NCI-H526 (cell line): ENCODE data around the gene CETP.
"Not testable (repeated sequence)": the region's sequence is repeated elsewhere in the genome, so short reads cannot be mapped to it uniquely, and the experiment has no call there.

Experiments
- DNase-seq, 2 experiments: peaks; one replicate each; lab custom pipeline; 2025; lab: John Stamatoyannopoulos, UW

Gene CETP

GRCh38 chr16:56960681-56961281 is 969 bp upstream of the CETP start:
- DNase-seq, result no peak

GRCh38 chr16:56961386-56961785 is 364 bp upstream of the CETP start:
- DNase-seq, result no peak

- DNase-seq, result peak; percentile 34 to 86
Measured at GRCh38 chr16:56964243-56965148, 2.7 kb downstream of the CETP start.

DNA sequence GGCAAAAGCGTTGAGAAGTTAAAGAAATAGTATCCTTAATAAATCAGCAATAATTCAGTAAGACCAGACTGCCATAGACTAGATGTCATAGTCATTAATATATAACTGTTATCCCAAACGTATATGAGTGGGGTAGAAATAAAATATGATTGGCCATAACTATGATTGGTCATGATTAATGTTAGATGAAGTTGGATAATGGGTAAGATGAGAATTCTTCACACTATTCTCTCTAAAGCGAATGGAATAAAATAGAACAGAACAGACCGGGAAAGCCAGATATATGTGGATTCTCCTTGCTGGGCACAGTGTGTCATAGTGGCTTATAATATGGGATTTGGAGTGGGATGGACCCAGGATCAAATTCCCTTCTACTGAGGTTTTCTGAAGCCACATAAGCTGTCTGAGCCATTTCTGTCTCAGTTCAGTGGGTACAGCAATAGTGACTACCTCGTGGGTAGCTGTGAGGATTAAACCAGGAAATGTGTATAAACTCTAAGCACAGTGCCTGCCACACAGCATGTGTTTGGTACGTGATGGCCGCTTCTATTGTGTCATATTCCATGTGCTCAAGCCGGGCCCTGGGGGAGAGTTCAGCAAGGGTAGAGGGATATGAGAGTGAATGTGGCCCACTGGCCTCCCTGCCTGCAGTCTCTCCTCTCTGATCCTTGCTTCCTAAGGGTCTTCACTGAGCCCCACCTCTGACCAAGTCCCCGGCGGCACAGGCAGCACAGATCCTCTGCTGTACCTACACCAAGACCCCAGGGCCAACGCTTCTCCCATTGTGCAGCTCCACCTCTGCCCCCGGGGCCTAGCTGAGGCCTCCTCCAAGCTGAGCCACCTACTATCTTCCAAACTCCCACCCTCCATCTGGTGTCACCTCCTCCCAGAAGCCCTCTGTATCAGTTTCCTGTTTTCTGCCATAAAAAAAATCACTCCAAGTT is 3.7 kb downstream of the CETP start:
- DNase-seq, result no peak

DNA sequence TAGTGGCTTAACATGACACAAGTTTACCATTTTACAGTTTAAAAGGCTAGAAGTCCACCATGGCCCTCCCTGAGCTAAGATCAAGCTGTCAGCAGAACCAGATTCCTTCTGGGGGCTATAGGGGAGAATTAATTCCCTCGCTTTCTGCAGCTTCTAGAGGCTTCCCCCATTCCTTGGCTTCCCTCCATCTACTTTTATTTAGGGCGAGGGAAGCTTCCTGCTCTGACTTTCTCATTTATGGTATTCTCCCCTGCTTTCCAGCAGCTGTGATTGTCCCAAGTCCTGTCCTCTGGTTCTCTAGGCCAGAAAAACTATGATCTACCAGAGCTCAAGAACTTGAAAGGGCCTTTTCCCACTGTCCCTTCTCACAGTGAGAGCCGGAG is 4.3 kb downstream of the CETP start:
- no peak for DNase-seq

DNA sequence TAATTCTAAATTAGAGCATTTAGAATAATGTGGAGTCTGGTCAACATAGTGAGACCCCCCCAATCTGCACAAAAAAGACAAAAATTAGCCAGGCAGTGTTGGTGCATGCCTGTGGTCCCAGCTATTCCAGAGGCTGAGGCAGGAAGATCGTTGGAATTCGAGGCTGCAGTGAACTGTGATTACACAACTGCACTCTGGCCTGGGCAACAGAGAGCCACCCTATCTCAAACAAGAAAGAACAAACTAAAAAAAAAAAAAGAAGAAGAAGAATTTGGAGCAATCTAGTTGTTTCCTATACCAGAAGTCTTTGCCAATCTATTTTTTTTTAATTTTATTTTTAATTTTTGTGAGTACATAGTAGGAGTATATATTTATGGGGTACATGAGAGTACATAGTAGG is 6.0 kb downstream of the CETP start:
- no peak for DNase-seq

DNA sequence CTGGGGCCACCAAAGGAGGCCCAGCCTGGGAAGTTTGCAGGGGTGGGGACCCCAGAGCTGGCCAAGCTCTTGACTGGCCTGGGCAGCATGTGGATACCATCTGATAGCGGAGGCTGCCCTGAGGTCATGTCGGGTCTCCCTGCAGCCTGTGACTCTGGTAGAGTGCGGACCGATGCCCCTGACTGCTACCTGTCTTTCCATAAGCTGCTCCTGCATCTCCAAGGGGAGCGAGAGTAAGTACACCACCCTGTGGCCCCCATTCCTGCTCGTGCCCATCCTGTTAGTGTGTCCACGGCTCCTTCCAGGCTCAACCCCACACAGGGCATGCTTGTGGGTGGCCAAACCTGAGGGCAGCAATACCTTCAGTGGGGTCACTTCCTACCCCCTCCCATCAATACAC is 8.0 kb downstream of the CETP start:
- no peak for DNase-seq

DNA sequence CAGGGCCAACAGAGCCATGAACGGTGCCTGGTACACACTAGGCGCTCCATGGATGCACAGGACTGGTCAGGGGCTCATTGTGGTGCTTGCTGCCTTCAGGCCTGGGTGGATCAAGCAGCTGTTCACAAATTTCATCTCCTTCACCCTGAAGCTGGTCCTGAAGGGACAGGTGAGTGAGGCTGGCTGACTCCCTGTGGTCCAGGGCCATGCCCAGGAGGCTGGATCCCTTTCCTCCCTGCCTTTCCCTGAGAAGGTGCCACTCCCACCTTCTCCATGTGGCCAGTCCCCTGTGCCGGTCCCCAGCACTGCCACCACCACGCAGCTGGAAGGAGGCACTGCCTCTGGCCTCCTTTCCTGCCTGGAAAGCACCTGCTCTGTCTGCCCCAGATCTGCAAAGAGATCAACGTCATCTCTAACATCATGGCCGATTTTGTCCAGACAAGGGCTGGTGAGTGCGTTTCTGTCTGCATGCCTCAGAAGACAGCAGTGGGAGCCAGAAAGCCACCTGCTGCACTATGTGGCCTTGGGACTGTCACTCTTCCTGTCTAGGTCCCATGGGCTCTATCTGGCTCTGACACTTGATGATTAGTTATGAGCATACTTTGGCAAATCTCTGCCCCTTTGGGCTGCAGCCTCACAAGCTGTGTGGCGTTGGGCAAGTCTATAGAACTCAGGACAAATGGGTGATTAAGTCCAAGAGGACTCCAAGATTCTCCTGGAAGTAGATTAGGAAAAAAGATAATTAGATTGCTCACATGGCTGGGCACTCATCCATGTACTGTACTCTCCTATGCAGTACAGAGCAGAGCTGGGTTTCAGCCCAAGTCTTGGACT is 9.4 kb downstream of the CETP start:
- DNase-seq, result no peak

GRCh38 chr16:56971768-56972043 is 10.0 kb downstream of the CETP start:
- no peak for DNase-seq

GRCh38 chr16:56972403-56973293 is 10.9 kb downstream of the CETP start:
- no peak for DNase-seq

DNA sequence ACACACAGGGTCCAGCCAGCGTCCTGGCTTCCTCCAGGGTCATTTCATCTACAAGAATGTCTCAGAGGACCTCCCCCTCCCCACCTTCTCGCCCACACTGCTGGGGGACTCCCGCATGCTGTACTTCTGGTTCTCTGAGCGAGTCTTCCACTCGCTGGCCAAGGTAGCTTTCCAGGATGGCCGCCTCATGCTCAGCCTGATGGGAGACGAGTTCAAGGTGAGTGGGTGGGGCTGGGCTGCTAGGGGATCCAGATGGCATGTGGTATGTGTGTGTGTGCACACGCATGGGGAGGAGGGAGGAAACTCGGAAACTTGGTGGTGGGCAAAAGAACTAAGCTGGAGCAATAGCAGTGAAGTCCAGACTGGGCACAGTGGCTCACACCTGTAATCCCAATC is 11.5 kb downstream of the CETP start:
- DNase-seq, result no peak

DNA sequence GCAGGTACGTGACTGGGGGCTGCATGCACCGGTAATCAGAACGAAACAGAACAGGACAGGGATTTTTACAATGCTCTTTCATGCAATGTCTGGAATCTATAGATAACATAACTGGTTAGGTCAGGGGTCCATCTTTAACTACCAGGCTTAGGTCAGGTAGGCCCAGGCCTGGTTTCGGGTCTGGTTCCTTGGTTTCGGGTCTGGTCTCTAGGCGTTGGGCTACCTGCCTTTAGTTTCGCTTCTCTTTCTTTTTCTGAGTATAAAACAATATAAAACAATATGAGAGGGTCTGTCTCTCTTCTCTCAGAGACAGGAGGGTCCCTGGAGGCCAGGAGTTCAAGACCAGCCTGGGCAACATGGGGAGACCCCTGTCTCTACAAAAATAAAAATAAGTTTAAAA is 12.1 kb downstream of the CETP start:
- DNase-seq, result not testable (repeated sequence)

DNA sequence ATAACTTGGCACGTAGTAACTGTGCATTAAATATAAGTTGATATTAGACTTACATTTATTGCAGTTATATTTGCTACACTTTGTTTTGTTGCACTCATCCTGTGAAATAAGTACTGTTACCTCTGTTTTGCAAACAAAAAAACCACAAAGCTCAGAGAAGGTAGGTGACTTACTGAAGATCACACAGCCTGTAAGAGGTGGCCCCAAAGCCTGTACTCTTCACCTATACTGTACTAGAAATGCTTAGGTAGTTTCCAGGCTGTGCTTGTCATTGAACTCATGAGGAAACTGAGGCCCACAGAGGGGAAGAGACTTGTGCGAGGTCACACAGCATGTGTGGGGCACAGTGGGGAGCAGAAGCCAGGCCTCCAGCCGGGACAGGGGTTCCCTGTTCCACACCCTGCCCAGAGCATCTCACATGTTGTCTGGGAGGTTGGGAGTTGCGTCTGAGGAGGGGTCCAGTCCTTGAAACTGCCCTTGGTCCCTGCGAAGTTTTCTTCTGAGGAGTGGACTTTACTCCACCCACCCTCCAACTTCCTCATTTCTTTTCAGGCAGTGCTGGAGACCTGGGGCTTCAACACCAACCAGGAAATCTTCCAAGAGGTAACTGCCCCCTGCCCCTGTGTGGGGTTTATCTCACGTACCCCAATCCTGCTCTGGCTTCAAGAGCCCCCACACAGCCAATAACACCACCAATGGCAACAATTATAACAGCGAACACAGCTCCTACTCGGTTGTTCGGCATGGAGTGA is 13.0 kb downstream of the CETP start:
- no peak for DNase-seq

DNA sequence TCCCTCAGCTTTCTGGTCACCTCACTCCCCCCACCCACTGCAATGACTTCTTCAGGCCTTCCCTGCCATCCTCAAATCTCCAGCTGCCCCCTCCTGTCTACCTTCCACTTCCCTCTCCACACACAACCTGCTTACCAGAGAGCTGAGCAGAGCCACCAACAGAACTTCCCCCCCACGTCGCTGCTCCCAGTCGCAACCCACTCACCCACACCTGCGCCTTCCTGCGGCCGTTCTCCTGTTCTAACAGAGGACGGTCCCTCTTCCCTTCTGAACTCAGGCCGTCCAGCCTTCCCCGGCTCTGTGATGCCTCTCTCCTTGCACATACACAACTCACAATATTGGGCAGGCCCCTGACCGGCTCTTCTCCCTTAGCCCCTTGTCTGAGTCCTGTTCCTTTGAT is 14.0 kb downstream of the CETP start:
- DNase-seq, result no peak

DNA sequence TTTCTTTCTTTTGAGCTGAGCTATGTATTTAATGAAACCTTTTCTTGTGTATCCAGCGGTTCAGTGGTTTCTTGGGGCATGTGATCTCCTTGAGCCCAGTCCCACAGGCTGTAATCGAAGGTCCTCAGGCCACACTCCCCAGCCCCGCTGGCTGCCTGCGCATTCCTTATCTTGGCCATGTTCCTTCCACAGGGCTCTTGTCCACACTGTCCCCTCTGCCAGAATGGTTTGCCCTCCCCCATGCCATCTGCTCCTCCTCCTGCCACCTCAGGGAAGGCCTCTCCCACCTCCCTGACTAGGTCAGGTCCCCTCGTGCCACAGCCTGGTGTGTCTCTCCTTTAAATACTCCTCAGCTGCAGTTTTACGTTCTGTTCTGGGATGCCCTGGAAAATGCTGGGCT is 15.5 kb downstream of the CETP start:
- no peak for DNase-seq

DNA sequence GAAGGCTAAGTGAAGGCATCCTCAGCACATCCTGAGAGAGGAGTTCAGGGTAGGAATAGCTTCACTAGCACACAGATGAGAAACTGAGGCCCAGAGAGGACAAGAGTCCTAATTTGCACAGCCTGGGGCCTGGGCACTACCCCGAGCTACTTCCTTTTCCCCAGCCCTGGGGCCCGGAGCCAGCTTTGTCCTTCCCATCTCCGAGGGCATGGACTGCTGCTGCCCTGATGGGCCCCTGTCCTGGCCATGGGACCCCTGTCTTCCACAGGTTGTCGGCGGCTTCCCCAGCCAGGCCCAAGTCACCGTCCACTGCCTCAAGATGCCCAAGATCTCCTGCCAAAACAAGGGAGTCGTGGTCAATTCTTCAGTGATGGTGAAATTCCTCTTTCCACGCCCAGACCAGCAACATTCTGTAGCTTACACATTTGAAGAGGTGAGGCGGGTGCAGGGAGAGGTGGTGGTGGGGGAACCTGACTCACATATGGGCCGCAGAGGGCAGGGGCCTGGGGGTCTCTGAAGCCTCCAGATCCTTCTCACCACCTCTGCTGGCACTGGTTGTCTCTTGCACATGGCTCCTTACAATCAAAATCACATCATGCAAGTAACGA is 16.2 kb downstream of the CETP start:
- DNase-seq, result no peak

DNA sequence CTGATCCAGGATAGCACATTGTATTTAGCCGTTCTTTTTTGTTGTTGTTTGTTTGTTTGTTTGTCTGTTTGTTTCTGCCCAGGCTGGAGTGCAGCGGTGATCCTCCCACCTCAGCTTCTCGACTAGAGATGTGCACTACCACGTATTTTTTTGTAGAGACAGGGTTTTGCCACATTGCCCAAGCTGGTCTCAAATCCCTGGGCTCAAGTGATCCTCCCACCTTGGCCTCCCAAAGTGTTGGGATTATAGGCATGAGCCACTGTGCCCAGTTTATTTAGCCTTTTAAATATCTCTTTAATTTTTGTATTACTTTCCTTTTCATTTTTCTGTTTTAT is 18.4 kb downstream of the CETP start:
- DNase-seq, result no peak

DNA sequence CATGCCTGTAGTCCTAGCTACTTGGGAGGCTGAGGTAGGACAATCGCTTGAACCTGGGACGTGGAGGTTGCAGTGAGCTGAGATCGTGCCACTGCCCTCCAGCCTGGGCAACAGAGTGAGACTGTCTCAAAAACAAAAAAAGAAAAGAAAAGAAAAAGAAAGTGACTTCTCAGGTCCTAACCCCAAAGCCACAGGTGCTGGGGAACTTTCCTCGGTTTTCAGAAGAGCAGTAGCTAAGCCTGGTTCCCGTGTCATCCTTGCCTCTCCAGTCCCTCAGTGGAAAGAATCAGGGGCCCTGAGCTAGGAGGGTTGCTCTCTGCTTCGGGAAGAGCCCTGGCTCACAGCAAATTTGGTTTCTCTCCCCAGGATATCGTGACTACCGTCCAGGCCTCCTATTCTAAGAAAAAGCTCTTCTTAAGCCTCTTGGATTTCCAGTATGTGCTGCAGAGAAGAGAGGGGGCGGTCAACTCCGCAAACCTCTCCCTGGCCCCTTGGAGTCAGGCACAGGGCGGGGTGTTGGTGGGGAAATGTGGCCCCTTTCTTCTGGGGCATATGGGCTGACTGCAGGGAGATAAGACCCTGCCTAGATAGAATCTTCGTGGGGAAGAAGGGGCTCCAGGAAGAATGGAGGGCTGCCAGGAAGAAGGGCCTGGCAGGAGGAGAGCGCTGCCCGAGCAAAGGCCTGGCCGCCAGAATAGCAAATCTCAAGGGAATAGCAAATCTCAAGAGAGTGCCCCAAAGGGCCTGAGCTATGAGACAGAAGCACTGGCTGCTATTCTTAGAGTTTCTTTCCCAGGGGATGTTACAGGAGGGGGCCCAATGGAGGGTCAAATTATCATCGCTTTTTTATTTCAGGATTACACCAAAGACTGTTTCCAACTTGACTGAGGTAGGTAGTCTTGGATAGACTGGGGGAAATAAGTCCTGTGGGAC is 19.3 kb downstream of the CETP start:
- DNase-seq, result peak in 1 of 2 experiments; percentile 5
